ENCODE data around the gene ABL1. TPM values are rescaled to one million over a fixed set of nuclear protein-coding genes. Genes with fewer than 3 reads are reported as not detected.

The ABL1 gene
- total and polyA plus RNA-seq, 2 of the 13 experiments (the other 11 are each of a cell fraction or from before 2014, with no cell fraction given): 10.8 to 20.4 TPM

DNA sequence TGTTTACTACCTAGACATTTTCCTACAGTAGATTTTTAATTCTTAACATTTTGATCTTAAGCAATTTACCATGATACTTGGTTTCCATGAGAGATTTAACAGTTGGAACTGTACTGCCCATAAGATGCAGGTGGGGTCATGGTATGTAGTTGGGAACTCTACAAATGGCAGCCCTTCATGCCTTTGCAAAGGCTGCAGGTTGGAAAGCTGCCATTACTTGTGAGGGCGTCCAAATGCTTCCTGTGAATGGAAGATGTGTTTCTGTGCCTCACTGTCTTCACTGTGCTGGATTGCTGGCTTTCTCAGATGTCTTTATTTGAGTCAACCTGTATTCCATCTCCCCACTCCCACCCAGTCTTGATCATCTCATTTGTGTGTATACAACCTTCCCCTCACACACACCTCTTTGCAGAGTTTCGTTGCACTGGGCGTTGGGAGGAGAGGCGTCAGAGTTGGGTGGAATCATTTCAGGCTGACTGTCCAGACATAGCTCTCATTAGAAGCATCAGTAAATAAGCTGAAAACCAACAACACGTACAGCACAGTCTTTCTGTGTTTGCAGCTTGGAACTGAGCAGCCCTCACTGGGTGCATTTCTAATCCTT is 14.8 kb upstream of the ABL1 start:
- BruUV-seq (replicated peaks): no TSS peak
- no peak for FAIRE-seq
- no peaks in the 10 kb centered on the region for H3K79me2 ChIP-seq (ENCODE audit: insufficient read depth, low read length)

More for the DNA sequence above, 14.8 kb upstream of the ABL1 start:
- no peak overlapping the region for H2AFZ ChIP-seq (ENCODE audit: low read length)
- CTCF ChIA-PET (ENCODE audit: low intra/inter-chr PET ratio, low total read pairs): no interaction called here
- intact Hi-C loops (cut with micrococcal nuclease; ENCODE audit: unreplicated experiment): no loop called here
- in situ Hi-C loops (cut with HindIII; ENCODE audit: extremely low pct_ligation_motif_present, low pct_unique_long_range_greater_than_20kb): no loop called here
- DNase-seq (ENCODE audit: low spot score) (no peak), ATAC-seq (no peak)
- H3K4me2 ChIP-seq (ENCODE audit: low read depth, low read length): no peak overlapping the region
- no peaks in the 10 kb centered on the region for H3K27me3 ChIP-seq (ENCODE audit: control insufficient read depth in 1 of 2, insufficient read depth in 2 of 2, low read length in 2 of 2)
- H3K4me1 ChIP-seq (ENCODE audit: insufficient read depth, low read length): peaks cover 12% of the 10 kb centered on the region
- TF ChIP-seq XRCC5 (optimal IDR thresholded peaks at IDR 0.05; ENCODE audit: low read length) (no peak), RAD51 (IDR thresholded peaks at IDR 0.05; ENCODE audit: borderline replicate concordance) (no peak), MXD4 (CRISPR knock-in tag; IDR thresholded peaks at IDR 0.05) (no peak), ZNF83 (CRISPR knock-in tag; IDR thresholded peaks at IDR 0.05; ENCODE audit: borderline replicate concordance) (no peak), ZSCAN21 (CRISPR knock-in tag; IDR thresholded peaks at IDR 0.05; ENCODE audit: borderline replicate concordance) (no peak), SP5 (CRISPR knock-in tag; IDR thresholded peaks at IDR 0.05; ENCODE audit: borderline replicate concordance, low read depth) (no peak), TP53 (CRISPR knock-in tag; conservative IDR thresholded peaks at IDR 0.05) (no peak), AKAP8 (CRISPR knock-in tag; IDR thresholded peaks at IDR 0.05) (no peak), HNF4G (IDR thresholded peaks at IDR 0.05; ENCODE audit: borderline replicate concordance, low read depth, low read length) (no peak), HNF4G (CRISPR knock-in tag; IDR thresholded peaks at IDR 0.05; ENCODE audit: borderline replicate concordance, low read depth) (no peak), DDIT3 (CRISPR knock-in tag; IDR thresholded peaks at IDR 0.05) (no peak), YEATS4 (CRISPR knock-in tag; IDR thresholded peaks at IDR 0.05; ENCODE audit: borderline replicate concordance) (no peak), NBN (conservative IDR thresholded peaks at IDR 0.05) (no peak), ZNF546 (CRISPR knock-in tag; conservative IDR thresholded peaks at IDR 0.05) (no peak), ADNP (CRISPR knock-in tag; IDR thresholded peaks at IDR 0.05) (no peak), ZNF879 (CRISPR knock-in tag; IDR thresholded peaks at IDR 0.05) (no peak), SRSF9 (IDR thresholded peaks at IDR 0.05; ENCODE audit: borderline replicate concordance, insufficient read depth, low read depth, low read length, poor library complexity, severe bottlenecking) (no peak)
- TF ChIP-seq, protein P1, sequence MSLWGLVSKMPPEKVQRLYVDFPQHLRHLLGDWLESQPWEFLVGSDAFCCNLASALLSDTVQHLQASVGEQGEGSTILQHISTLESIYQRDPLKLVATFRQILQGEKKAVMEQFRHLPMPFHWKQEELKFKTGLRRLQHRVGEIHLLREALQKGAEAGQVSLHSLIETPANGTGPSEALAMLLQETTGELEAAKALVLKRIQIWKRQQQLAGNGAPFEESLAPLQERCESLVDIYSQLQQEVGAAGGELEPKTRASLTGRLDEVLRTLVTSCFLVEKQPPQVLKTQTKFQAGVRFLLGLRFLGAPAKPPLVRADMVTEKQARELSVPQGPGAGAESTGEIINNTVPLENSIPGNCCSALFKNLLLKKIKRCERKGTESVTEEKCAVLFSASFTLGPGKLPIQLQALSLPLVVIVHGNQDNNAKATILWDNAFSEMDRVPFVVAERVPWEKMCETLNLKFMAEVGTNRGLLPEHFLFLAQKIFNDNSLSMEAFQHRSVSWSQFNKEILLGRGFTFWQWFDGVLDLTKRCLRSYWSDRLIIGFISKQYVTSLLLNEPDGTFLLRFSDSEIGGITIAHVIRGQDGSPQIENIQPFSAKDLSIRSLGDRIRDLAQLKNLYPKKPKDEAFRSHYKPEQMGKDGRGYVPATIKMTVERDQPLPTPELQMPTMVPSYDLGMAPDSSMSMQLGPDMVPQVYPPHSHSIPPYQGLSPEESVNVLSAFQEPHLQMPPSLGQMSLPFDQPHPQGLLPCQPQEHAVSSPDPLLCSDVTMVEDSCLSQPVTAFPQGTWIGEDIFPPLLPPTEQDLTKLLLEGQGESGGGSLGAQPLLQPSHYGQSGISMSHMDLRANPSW (CRISPR knock-in tag; IDR thresholded peaks at IDR 0.05; ENCODE audit: borderline replicate concordance): no peak
- TF ChIP-seq, protein P2, sequence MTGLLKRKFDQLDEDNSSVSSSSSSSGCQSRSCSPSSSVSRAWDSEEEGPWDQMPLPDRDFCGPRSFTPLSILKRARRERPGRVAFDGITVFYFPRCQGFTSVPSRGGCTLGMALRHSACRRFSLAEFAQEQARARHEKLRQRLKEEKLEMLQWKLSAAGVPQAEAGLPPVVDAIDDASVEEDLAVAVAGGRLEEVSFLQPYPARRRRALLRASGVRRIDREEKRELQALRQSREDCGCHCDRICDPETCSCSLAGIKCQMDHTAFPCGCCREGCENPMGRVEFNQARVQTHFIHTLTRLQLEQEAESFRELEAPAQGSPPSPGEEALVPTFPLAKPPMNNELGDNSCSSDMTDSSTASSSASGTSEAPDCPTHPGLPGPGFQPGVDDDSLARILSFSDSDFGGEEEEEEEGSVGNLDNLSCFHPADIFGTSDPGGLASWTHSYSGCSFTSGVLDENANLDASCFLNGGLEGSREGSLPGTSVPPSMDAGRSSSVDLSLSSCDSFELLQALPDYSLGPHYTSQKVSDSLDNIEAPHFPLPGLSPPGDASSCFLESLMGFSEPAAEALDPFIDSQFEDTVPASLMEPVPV (CRISPR knock-in tag; IDR thresholded peaks at IDR 0.05): no peak
- TF ChIP-seq, protein P3, sequence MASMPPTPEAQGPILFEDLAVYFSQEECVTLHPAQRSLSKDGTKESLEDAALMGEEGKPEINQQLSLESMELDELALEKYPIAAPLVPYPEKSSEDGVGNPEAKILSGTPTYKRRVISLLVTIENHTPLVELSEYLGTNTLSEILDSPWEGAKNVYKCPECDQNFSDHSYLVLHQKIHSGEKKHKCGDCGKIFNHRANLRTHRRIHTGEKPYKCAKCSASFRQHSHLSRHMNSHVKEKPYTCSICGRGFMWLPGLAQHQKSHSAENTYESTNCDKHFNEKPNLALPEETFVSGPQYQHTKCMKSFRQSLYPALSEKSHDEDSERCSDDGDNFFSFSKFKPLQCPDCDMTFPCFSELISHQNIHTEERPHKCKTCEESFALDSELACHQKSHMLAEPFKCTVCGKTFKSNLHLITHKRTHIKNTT (CRISPR knock-in tag; IDR thresholded peaks at IDR 0.05): no peak
- WGBS (ENCODE audit: low lambda C conversion rate): 96% methylated on average over 5 of the region's 5 CpGs
- H3K9me3 ChIP-seq (ENCODE audit: low read length): no peaks in the 10 kb centered on the region
- POLR2A ChIA-PET: no interaction called here
- no peaks in the 10 kb centered on the region for H3K36me3 ChIP-seq (replicated peaks in 1 of 2; ENCODE audit: control insufficient read depth in 1 of 2, insufficient read depth in 2 of 2, low read length in 2 of 2)
- no peak overlapping the region for H3K27ac ChIP-seq (ENCODE audit: extremely low read length, insufficient read depth, low read length)
- H4K20me1 ChIP-seq (ENCODE audit: insufficient read depth, low read length): no peaks in the 10 kb centered on the region
- H3K9ac ChIP-seq (ENCODE audit: insufficient read depth, low read depth, low read length): no peak overlapping the region
- no peak overlapping the region for H3K4me3 ChIP-seq (replicated peaks in 1 of 3; ENCODE audit: insufficient read depth in 1 of 3, low read depth in 2 of 3, low read length in 3 of 3)

Measured in HepG2 (cell line).